HAP-1 (cell line): ENCODE results near the gene S100A14.

Source experiments
- DNase-seq, 2 experiments: peaks; one replicate each; pipeline ENCODE4 v3.0.0-alpha.2; 2016 to 2020; ENCODE audit warnings: low spot score in 2 of 2
- H3K27me3 ChIP-seq: fragments of 250-450 bp; sonication (Bioruptor Pico); 2 replicates; pipeline ENCODE4 v1.5.1; 2020; ENCODE audit warnings: low read depth, mild to moderate bottlenecking, moderate library complexity
- H3K36me3 ChIP-seq: fragments of 250-450 bp; sonication (Bioruptor Pico); replicated peaks from 2 replicates; pipeline ENCODE4 v1.5.1; 2020; ENCODE audit warnings: mild to moderate bottlenecking
- H3K4me1 ChIP-seq: fragments of 250-450 bp; sonication (Bioruptor Pico); 2 replicates; pipeline ENCODE4 v1.5.1; 2020; ENCODE audit warnings: mild to moderate bottlenecking
- H3K4me3 ChIP-seq: fragments of 250-450 bp; sonication (Bioruptor Pico); 2 replicates; pipeline ENCODE4 v1.5.1; 2020; ENCODE audit warnings: mild to moderate bottlenecking, moderate library complexity
- H3K9me3 ChIP-seq: fragments of 250-450 bp; sonication (Bioruptor Pico); 2 replicates; pipeline ENCODE4 v1.5.1; 2020; ENCODE audit warnings: mild to moderate bottlenecking, moderate library complexity
- in situ Hi-C: fragments of 300-500 bp; cut with MboI; formaldehyde crosslinking; loops from 3 replicates; pipeline ENCODE4 v1.14.3; 2020; ENCODE audit warnings: low sequenced_read_pairs, inconsistent platforms, mixed read lengths

The S100A14 gene

GRCh38 chr1:153633161-153633753 is 17.1 kb upstream of the S100A14 start:
- no peak for DNase-seq
- H3K27me3 ChIP-seq, result no peaks in the 10 kb centered on the region
- H3K4me3 ChIP-seq, result peak overlapping the region; percentile 100
- in situ Hi-C loops, result no loop called here
- H3K36me3 ChIP-seq, result peaks cover 36% of the 10 kb centered on the region
- no peaks in the 10 kb centered on the region for H3K9me3 ChIP-seq
- peaks cover 20% of the 10 kb centered on the region for H3K4me1 ChIP-seq

GRCh38 chr1:153631047-153632022 is 15.2 kb upstream of the S100A14 start:
- no peak for DNase-seq
- H3K36me3 ChIP-seq, result peaks cover 17% of the 10 kb centered on the region
- H3K4me3 ChIP-seq, result no peak overlapping the region
- peaks cover 26% of the 10 kb centered on the region for H3K4me1 ChIP-seq
- H3K27me3 ChIP-seq, result no peaks in the 10 kb centered on the region
- in situ Hi-C loops, result no loop called here
- no peaks in the 10 kb centered on the region for H3K9me3 ChIP-seq

- Histone ChIP-seq H3K4me1 (peaks cover 24% of the 10 kb centered on the region), H3K27me3 (no peaks in the 10 kb centered on the region), H3K4me3 (no peak overlapping the region), H3K9me3 (no peaks in the 10 kb centered on the region), H3K36me3 (peaks cover 12% of the 10 kb centered on the region)
- DNase-seq, result no peak
- in situ Hi-C loops, result no loop called here
Measured at GRCh38 chr1:153630384-153630783, 14.3 kb upstream of the S100A14 start.

DNA sequence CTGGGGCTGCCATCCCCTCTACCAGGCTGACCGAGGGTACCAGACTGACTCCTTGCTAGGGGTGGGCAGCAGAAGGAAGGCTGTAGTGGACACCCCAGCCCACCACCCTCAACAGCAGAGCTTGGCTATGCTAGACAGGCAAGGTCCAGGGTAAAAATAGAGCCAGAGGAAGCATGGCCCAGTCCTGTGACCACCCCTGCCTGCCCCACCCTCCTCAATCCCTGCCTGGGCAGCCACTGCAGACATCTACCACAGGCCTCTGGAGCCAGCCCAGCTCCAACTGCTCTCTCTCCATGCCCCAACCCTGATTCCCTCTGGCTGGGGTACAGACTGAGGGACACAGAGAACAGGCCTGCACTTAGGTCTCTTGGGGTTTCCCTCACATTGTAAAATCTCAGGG is 13.8 kb upstream of the S100A14 start:
- no peak for DNase-seq
- peaks cover 13% of the 10 kb centered on the region for H3K36me3 ChIP-seq
- in situ Hi-C loops, result no loop called here
- H3K27me3 ChIP-seq, result no peaks in the 10 kb centered on the region
- peaks cover 24% of the 10 kb centered on the region for H3K4me1 ChIP-seq
- no peak overlapping the region for H3K4me3 ChIP-seq
- H3K9me3 ChIP-seq, result no peaks in the 10 kb centered on the region

GRCh38 chr1:153629343-153629665 is 13.2 kb upstream of the S100A14 start:
- in situ Hi-C loops, result no loop called here
- Histone ChIP-seq H3K4me3 (no peak overlapping the region), H3K9me3 (no peaks in the 10 kb centered on the region), H3K27me3 (no peaks in the 10 kb centered on the region), H3K4me1 (peaks cover 24% of the 10 kb centered on the region), H3K36me3 (peaks cover 13% of the 10 kb centered on the region)
- DNase-seq, result no peak

- DNase-seq, result no peak
- Histone ChIP-seq H3K4me1 (peaks cover 24% of the 10 kb centered on the region), H3K9me3 (no peaks in the 10 kb centered on the region), H3K4me3 (no peak overlapping the region), H3K36me3 (peaks cover 10% of the 10 kb centered on the region), H3K27me3 (no peaks in the 10 kb centered on the region)
- in situ Hi-C loops, result no loop called here
Measured at GRCh38 chr1:153628638-153629342, 12.7 kb upstream of the S100A14 start.

GRCh38 chr1:153627715-153628626 is 11.8 kb upstream of the S100A14 start, which contains the start of gene S100A1:
Gene S100A1 (plus strand): TSS chr1:153628434. CDS start chr1:153630522, 2,088 bp downstream.
- peak within 1 kb of the TSS; percentile 34 for H3K4me3 ChIP-seq
- H3K36me3 ChIP-seq, result peaks cover 10% of the 10 kb centered on the region
- H3K9me3 ChIP-seq, result no peaks in the 10 kb centered on the region
- peaks cover 23% of the 10 kb centered on the region for H3K4me1 ChIP-seq
- no peaks in the 10 kb centered on the region for H3K27me3 ChIP-seq
- in situ Hi-C loops, result no loop called here
- no peak for DNase-seq

- Histone ChIP-seq H3K36me3 (peaks cover 11% of the 10 kb centered on the region), H3K4me3 (peak within 1 kb of the TSS; percentile 34), H3K4me1 (peaks cover 23% of the 10 kb centered on the region), H3K9me3 (no peaks in the 10 kb centered on the region), H3K27me3 (no peaks in the 10 kb centered on the region)
- in situ Hi-C loops, result no loop called here
- peak; percentile 90 to 95 for DNase-seq
Measured at GRCh38 chr1:153626904-153627714, 11.0 kb upstream of the S100A14 start, which contains the start of gene S100A13. Gene S100A13 (minus strand): TSS chr1:153627505. CDS start chr1:153626472, 1,033 bp downstream.

DNA sequence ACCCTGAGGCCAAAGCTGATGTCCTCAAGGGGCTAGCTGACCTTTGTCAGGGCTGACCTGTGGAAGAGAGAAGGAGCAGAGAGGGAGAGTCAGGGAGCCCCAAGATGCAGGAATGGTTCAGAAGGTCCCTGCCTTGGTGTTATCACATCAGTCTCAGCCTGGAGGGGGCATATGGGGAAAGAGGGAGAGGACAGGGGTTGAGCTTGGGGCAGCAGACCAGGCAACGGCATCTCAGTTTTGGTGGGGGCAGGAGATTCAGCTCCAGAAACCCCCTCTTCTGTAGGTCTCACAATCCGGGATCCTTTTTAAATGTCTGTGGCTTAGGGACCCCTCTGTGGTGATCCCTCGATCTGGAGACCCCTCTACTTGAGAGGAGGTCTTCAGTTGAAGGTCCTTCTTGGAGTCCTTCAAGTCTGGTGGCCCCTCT is 10.4 kb upstream of the S100A14 start:
- H3K4me1 ChIP-seq, result peaks cover 23% of the 10 kb centered on the region
- no peak for DNase-seq

DNA sequence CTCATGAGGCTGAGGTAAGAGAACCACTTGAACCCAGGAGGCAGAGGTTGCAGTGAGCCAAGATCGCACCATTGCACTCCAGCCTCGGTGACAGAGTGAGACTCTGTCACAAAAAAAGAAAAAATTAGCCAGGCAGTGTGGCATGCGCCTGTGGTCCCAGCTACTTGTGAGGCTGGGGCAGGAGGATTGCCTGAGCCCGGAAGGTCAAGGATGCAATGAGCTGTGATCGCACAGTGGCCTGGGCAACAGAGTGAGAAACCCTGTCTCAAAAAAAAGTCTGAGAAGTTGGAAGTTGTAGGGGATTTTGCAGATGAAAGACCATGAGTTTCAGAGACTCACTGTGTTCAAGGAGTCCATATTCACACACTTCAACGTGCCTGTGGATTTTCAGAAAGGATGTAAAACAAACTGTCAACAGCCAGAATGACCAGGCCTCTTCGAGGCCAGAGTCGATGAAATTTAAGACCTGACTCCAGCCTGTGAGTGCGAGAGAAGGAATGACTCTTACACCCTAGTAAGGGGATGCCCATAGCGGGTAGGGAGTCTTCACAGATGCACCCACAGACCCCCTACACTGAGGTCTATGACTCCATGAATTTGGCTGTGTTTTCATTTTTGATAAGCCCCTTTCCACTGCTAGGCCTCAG is 9.0 kb upstream of the S100A14 start:
- no peak for DNase-seq
- no peaks in the 10 kb centered on the region for H3K27me3 ChIP-seq
- H3K36me3 ChIP-seq, result peaks cover 11% of the 10 kb centered on the region
- no peak overlapping the region for H3K4me3 ChIP-seq
- in situ Hi-C loops, result no loop called here
- no peaks in the 10 kb centered on the region for H3K9me3 ChIP-seq
- H3K4me1 ChIP-seq, result peaks cover 19% of the 10 kb centered on the region

More for the DNA sequence above, 10.4 kb upstream of the S100A14 start:
- no peaks in the 10 kb centered on the region for H3K9me3 ChIP-seq
- in situ Hi-C loops, result no loop called here
- no peaks in the 10 kb centered on the region for H3K27me3 ChIP-seq
- peak overlapping the region; percentile 34 for H3K4me3 ChIP-seq
- H3K36me3 ChIP-seq, result peaks cover 11% of the 10 kb centered on the region

DNA sequence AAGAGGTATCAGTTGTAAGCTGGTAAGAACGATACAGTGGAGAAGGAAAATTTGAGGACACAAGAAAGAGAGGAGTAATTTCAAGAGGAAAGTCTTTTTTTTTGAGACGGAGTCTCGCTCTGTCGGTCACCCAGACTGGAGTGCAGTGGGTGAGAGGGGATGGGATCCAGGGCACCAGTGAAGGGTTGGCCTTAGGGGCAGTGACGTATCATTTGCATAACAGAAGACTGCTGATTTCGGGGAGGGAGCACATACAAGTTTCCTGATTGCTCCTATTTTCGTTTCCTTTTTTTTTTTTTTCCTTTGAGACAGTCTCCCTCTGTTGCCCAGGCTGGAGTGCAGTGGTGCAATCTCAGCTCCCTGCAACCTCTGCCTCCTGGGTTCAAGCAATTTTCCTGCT is 7.0 kb upstream of the S100A14 start:
- Histone ChIP-seq H3K36me3 (peaks cover 16% of the 10 kb centered on the region), H3K4me3 (no peak overlapping the region), H3K9me3 (no peaks in the 10 kb centered on the region), H3K4me1 (peaks cover 19% of the 10 kb centered on the region), H3K27me3 (no peaks in the 10 kb centered on the region)
- in situ Hi-C loops, result no loop called here
- DNase-seq, result no peak

DNA sequence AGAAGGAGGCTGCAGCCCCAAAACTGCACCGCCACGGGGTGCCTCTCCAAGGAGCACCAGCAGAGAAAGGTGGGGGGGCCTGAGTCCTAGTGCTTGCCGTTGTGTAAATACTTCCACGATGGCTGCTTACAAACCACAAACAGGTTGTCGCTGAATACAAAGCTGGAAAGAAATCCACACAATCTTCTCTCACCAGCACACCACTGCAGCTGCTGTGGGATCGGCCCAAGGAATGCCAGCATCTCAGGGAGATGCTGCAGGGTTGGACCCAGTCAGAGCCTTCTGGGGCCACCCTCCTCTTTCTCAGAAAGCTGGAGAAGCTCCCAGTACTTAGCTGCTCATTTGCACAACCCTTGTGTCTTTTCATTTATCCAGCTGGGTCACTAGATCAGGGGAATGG is 3.0 kb upstream of the S100A14 start:
- no peak for DNase-seq
- peaks cover 4% of the 10 kb centered on the region; the same call in 1 of the 2 replicates for H3K4me1 ChIP-seq
- H3K36me3 ChIP-seq, result peaks cover 9% of the 10 kb centered on the region
- no peaks in the 10 kb centered on the region for H3K9me3 ChIP-seq
- H3K27me3 ChIP-seq, result no peaks in the 10 kb centered on the region
- in situ Hi-C loops, result no loop called here
- H3K4me3 ChIP-seq, result no peak overlapping the region
